Measurements from ENCODE around the gene NAA80.
"Not testable (repeated sequence)": the region's sequence is repeated elsewhere in the genome, so short reads cannot be mapped to it uniquely, and the experiment has no call there.

The NAA80 gene

GRCh38 chr3:50286322-50287227 is 12.6 kb downstream of the NAA80 start:
- no peaks in the 10 kb centered on the region for H4K20me1 ChIP-seq (ENCODE audit: insufficient read depth)
- no peak overlapping the region for H3K27ac ChIP-seq
- H3K79me2 ChIP-seq (ENCODE audit: insufficient read depth, low read depth), result peaks cover 13% of the 10 kb centered on the region
- H2AFZ ChIP-seq (ENCODE audit: low read depth), result no peak overlapping the region
- no peak overlapping the region for H3K4me3 ChIP-seq (IDR thresholded peaks at IDR 0.05; ENCODE audit: insufficient read depth, low read depth, low read length)
- no peak overlapping the region for H3K9ac ChIP-seq
- H3K27me3 ChIP-seq (ENCODE audit: insufficient read depth, low read depth), result no peaks in the 10 kb centered on the region
- TF ChIP-seq CTCF (conservative IDR thresholded peaks at IDR 0.05; ENCODE audit: low read depth, low read length), result no peak
- H3K4me1 ChIP-seq (ENCODE audit: low read depth, poor library complexity, severe bottlenecking), result no peaks in the 10 kb centered on the region
- H3K4me2 ChIP-seq, result no peak overlapping the region
- H3K36me3 ChIP-seq (ENCODE audit: insufficient read depth), result no peaks in the 10 kb centered on the region

GRCh38 chr3:50284121-50284520 is 15.1 kb downstream of the NAA80 start:
- not testable (repeated sequence) for H3K4me1 ChIP-seq (ENCODE audit: low read depth, poor library complexity, severe bottlenecking); H3K4me2 ChIP-seq; H3K27me3 ChIP-seq (ENCODE audit: insufficient read depth, low read depth); H3K36me3 ChIP-seq (ENCODE audit: insufficient read depth); H2AFZ ChIP-seq (ENCODE audit: low read depth); H3K4me3 ChIP-seq (IDR thresholded peaks at IDR 0.05; ENCODE audit: insufficient read depth, low read depth, low read length); H3K79me2 ChIP-seq (ENCODE audit: insufficient read depth, low read depth); H3K9ac ChIP-seq; H3K27ac ChIP-seq; H4K20me1 ChIP-seq (ENCODE audit: insufficient read depth)

DNA sequence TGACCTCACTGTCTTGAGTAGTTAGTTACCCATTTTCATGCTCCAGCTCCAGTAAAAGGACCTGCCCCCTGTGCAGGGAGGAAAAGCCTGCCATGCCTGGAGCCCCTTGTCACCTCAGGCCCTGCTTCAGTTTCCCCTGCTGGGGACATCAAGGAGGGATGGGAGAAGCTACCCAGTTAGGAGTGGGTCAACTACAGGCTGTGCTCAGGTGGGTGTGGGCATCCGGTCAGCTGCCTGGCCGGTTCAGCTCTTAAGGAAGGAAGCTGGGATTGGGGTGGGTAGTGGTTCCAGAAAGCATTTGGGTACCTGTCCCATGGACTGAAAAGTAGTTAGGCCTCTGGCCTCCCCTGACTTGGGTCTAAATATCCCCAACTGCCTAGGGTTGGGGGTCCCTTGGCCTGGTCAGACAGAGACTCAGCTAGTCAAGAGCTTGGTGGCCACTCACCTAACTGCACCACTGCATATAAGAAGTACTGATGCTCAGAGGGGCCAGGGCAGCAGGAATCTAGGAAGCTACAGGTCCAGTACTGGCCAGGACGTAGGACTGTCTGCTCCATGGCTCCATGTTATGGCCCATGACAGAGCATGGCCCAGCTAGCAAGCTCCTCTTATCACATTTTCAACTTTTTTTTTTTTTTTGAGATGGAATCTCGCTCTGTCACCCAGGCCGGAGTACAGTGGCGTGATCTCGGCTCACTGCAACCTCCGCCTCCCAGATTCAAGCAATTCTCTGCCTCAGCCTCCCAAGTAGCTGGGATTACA is 19.8 kb downstream of the NAA80 start:
- Histone ChIP-seq H2AFZ (ENCODE audit: low read depth) (no peak overlapping the region), H3K27ac (no peak overlapping the region), H4K20me1 (ENCODE audit: insufficient read depth) (no peaks in the 10 kb centered on the region), H3K79me2 (ENCODE audit: insufficient read depth, low read depth) (no peaks in the 10 kb centered on the region), H3K9ac (no peak overlapping the region), H3K4me2 (no peak overlapping the region), H3K27me3 (ENCODE audit: insufficient read depth, low read depth) (peaks cover 1% of the 10 kb centered on the region; the same call in 1 of the 2 replicates), H3K4me3 (IDR thresholded peaks at IDR 0.05; ENCODE audit: insufficient read depth, low read depth, low read length) (no peak overlapping the region), H3K4me1 (ENCODE audit: low read depth, poor library complexity, severe bottlenecking) (no peaks in the 10 kb centered on the region), H3K36me3 (ENCODE audit: insufficient read depth) (no peaks in the 10 kb centered on the region)
- no peak for TF ChIP-seq CTCF (conservative IDR thresholded peaks at IDR 0.05; ENCODE audit: low read depth, low read length)

DNA sequence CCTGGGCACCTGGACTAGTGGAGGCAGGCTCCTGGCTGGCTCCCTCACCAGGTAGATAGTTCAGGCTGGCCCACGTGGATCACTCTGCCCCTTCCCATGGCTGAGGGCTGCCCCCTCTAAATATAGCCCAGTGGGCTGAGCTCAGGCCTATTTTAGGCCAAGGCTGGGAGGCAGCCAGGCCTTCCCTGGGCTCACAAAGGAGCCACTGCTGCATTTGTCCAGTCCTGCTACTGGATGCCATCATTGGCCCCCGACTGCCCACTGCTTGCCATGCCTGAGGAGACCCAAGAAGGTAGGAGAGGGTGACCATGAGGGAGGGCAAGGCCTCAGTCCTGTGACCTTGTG is 20.4 kb downstream of the NAA80 start, which contains the start of gene LSMEM2:
Gene LSMEM2 (plus strand): TSS at position 208 of the 345 bp plus-strand sequence. CDS start 27 bp downstream, at position 235.
- no peak within 1 kb of the TSS for H3K4me3 ChIP-seq (IDR thresholded peaks at IDR 0.05; ENCODE audit: insufficient read depth, low read depth, low read length)
- H2AFZ ChIP-seq (ENCODE audit: low read depth), result no peak within 1 kb of the TSS
- TF ChIP-seq CTCF (conservative IDR thresholded peaks at IDR 0.05; ENCODE audit: low read depth, low read length), result no peak
- peaks cover 7% of the 10 kb centered on the region; the same call in 1 of the 2 replicates for H3K27me3 ChIP-seq (ENCODE audit: insufficient read depth, low read depth)
- no peak within 1 kb of the TSS for H3K27ac ChIP-seq
- H4K20me1 ChIP-seq (ENCODE audit: insufficient read depth), result no peaks in the 10 kb centered on the region
- H3K9ac ChIP-seq, result no peak within 1 kb of the TSS
- H3K4me1 ChIP-seq (ENCODE audit: low read depth, poor library complexity, severe bottlenecking), result no peaks in the 10 kb centered on the region
- no peaks in the 10 kb centered on the region for H3K79me2 ChIP-seq (ENCODE audit: insufficient read depth, low read depth)
- no peak within 1 kb of the TSS for H3K4me2 ChIP-seq
- H3K36me3 ChIP-seq (ENCODE audit: insufficient read depth), result no peaks in the 10 kb centered on the region

Measured in KMS-11 (cell line).